OCI-LY3 (cell line): ENCODE data around the gene RORC.

Experiments used
- CTCF ChIP-seq: fragments of 200-600, 300-600 bp; sonication (generic); IDR thresholded peaks from 2 replicates; pipeline ENCODE4 v1.5.1; 2014; ENCODE audit warnings: antibody characterized with exemption, low read length, low read depth
- EZH2phosphoT487 ChIP-seq: fragments of 200-600 bp; shearing (Covaris generic); IDR thresholded peaks from 2 replicates; pipeline ENCODE4 v1.6.1; 2018; ENCODE audit warnings: antibody characterized with exemption, mixed run types, low read depth

GRCh38 chr1:151790940-151791651 lies 40.5 kb downstream of the RORC start:
- TF ChIP-seq CTCF (no peak), EZH2phosphoT487 (no peak)
